CD14-positive monocyte (primary cell): ENCODE results near the gene MALL. TPM values are rescaled to one million over a fixed set of nuclear protein-coding genes. Genes with fewer than 3 reads are reported as not detected.

Experiments
- DNase-seq, 3 donors: peaks; one replicate each; pipeline ENCODE4 v3.0.0-alpha.2; 2011 to 2022
- H2AFZ ChIP-seq: 2 replicates; pipeline ENCODE4 v1.6.0; 2012; ENCODE audit warnings: mild to moderate bottlenecking, low read depth, low read length, inconsistent platforms; ENCODE audit not compliant: insufficient read depth, poor library complexity, severe bottlenecking
- H3K27ac ChIP-seq, 2 donors: 1 replicate in 1 of 2; 2 replicates in 1 of 2; pipeline ENCODE4 v1.5.1; 2012 to 2013; ENCODE audit warnings: low read length in 2 of 2, control low read depth in 1 of 2, inconsistent platforms in 1 of 2, low read depth in 1 of 2, mild to moderate bottlenecking in 1 of 2
- H3K27me3 ChIP-seq, 2 donors: one replicate each; pipeline versions ENCODE4 v1.6.0 to v1.6.1; 2011 to 2013; ENCODE audit warnings: low read length in 2 of 2; ENCODE audit not compliant: control insufficient read depth in 2 of 2, insufficient read depth in 2 of 2
- H3K36me3 ChIP-seq, 2 donors: replicated peaks in 1 of 2; 1 replicate in 1 of 2; 2 replicates in 1 of 2; pipeline versions ENCODE4 v1.5.1 to v1.6.1; 2012 to 2013; ENCODE audit warnings: low read length in 2 of 2, control low read depth in 1 of 2, inconsistent platforms in 1 of 2, mild to moderate bottlenecking in 1 of 2; ENCODE audit not compliant: insufficient read depth in 2 of 2, control insufficient read depth in 1 of 2
- H3K4me1 ChIP-seq, 2 donors: 1 replicate in 1 of 2; 2 replicates in 1 of 2; pipeline versions ENCODE4 v1.5.1 to v1.6.1; 2012 to 2013; ENCODE audit warnings: low read length in 2 of 2, control low read depth in 1 of 2, inconsistent platforms in 1 of 2, mild to moderate bottlenecking in 1 of 2, moderate library complexity in 1 of 2; ENCODE audit not compliant: insufficient read depth in 2 of 2, control insufficient read depth in 1 of 2
- H3K4me2 ChIP-seq: replicated peaks from 2 replicates; pipeline ENCODE3; 2012; ENCODE audit warnings: low read length, moderate library complexity, mild to moderate bottlenecking; ENCODE audit not compliant: poor library complexity, severe bottlenecking; ENCODE audit errors: extremely low read depth
- H3K4me3 ChIP-seq, 3 experiments: fragments of 200-600 bp in 1 of 3; sonication (generic) in 1 of 3; replicated peaks in 1 of 3; 1 replicate in 2 of 3; 2 replicates in 1 of 3; pipeline ENCODE4 v1.5.1; 2011 to 2013; ENCODE audit warnings: low read length in 3 of 3, mild to moderate bottlenecking in 3 of 3, control low read depth in 2 of 3, low read depth in 2 of 3, inconsistent platforms in 1 of 3, moderate library complexity in 1 of 3
- H3K79me2 ChIP-seq: 2 replicates; pipeline ENCODE4 v1.6.0; 2012; ENCODE audit warnings: mild to moderate bottlenecking, control low read depth, inconsistent platforms, low read length, moderate library complexity; ENCODE audit not compliant: insufficient read depth
- H3K9ac ChIP-seq: 2 replicates; pipeline ENCODE4 v1.6.0; 2017; ENCODE audit warnings: low read length, mild to moderate bottlenecking; ENCODE audit not compliant: insufficient read depth, poor library complexity, severe bottlenecking
- H3K9me3 ChIP-seq, 2 donors: replicated peaks in 1 of 2; 1 replicate in 1 of 2; 2 replicates in 1 of 2; pipeline versions ENCODE4 v1.5.1 to v1.6.1; 2012 to 2013; ENCODE audit warnings: low read length in 2 of 2, control low read depth in 1 of 2; ENCODE audit not compliant: control insufficient read depth in 1 of 2, insufficient read depth in 1 of 2
- H4K20me1 ChIP-seq: 2 replicates; pipeline ENCODE4 v1.6.0; 2012; ENCODE audit warnings: mild to moderate bottlenecking, low read length, control low read depth, moderate library complexity; ENCODE audit not compliant: insufficient read depth
- H3K27ac Mint-ChIP-seq, 7 donors: one replicate each; pipeline ENCODE4 v1.8.0; 2020; ENCODE audit warnings: mild to moderate bottlenecking in 7 of 7, mixed read lengths in 7 of 7, moderate library complexity in 6 of 7, inconsistent platforms in 2 of 7
- H3K27me3 Mint-ChIP-seq, 3 donors: one replicate each; pipeline ENCODE4 v1.8.0; 2021 to 2022; ENCODE audit warnings: low read depth in 3 of 3, mild to moderate bottlenecking in 3 of 3, mixed read lengths in 3 of 3, moderate library complexity in 3 of 3, inconsistent platforms in 1 of 3
- H3K36me3 Mint-ChIP-seq, 2 donors: one replicate each; pipeline ENCODE4 v1.8.0; 2020; ENCODE audit warnings: mixed read lengths in 2 of 2, inconsistent platforms in 1 of 2, mild to moderate bottlenecking in 1 of 2
- H3K4me1 Mint-ChIP-seq: one replicate; pipeline ENCODE4 v1.8.0; 2020; ENCODE audit warnings: mild to moderate bottlenecking, mixed read lengths
- H3K4me3 Mint-ChIP-seq, 2 donors: one replicate each; pipeline ENCODE4 v1.8.0; 2020; ENCODE audit warnings: mild to moderate bottlenecking in 2 of 2, mixed read lengths in 2 of 2, moderate library complexity in 1 of 2
- H3K9me3 Mint-ChIP-seq, 7 donors: one replicate each; pipeline ENCODE4 v1.8.0; 2020 to 2022; ENCODE audit warnings: mixed read lengths in 7 of 7, mild to moderate bottlenecking in 6 of 7, moderate library complexity in 6 of 7, inconsistent platforms in 2 of 7
- WGBS: methylation state at CpG from one replicate; pipeline ENCODE4 v1.1.5; 2013; ENCODE audit warnings: missing lambda C conversion rate; ENCODE audit not compliant: insufficient coverage; 5-methylcytosine and 5-hydroxymethylcytosine counted together
- intact Hi-C, 2 donors: fragments of 100-400 bp; cut with micrococcal nuclease; formaldehyde crosslinking; loops; one replicate each; pipeline versions ENCODE4 v1.15.0 to v1.15.1; 2023
- polyA plus RNA-seq, 3 donors: library from polyadenylated mRNA; depleted of rRNA in 1 of 3; unstranded in 2 of 3; stranded (reverse) in 1 of 3; fragments of 300-500 nt in 2 of 3; fragments of >200 nt in 1 of 3; fragmentation: Illumina TruSeq in 2 of 3; gene quantifications; 1 replicate in 2 of 3; 2 replicates in 1 of 3; pipeline ENCODE4 v1.2.3, GENCODE V29; 2012 to 2021
- TF ChIP-seq, protein P1 (sequence below): fragments of 200-600 bp; IDR thresholded peaks from one replicate; pipeline ENCODE4 v1.8.0; 2022; ENCODE audit warnings: antibody characterized with exemption, mild to moderate bottlenecking

The MALL gene
- polyA plus RNA-seq, 3 donors = 0.12 TPM; not detected in 2

DNA sequence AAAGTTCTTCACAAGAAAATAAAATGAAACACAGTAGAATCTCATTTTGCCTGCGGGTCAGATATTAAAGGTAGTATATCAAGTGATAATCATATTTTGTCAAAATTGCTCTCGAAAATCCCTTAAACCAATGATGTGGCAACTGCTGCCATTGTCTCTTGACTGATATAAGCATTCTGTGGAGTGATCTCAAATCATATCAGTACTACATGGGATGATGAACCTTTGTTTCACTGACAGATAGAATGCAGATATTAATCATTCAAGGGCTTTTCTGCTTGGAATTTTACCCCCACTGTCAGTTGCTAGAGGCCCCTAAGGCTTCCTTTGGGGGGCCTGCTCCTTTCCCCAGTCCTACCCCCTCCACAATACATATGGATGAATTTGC lies 31.3 kb upstream of the MALL start:
- TF ChIP-seq, protein P1, sequence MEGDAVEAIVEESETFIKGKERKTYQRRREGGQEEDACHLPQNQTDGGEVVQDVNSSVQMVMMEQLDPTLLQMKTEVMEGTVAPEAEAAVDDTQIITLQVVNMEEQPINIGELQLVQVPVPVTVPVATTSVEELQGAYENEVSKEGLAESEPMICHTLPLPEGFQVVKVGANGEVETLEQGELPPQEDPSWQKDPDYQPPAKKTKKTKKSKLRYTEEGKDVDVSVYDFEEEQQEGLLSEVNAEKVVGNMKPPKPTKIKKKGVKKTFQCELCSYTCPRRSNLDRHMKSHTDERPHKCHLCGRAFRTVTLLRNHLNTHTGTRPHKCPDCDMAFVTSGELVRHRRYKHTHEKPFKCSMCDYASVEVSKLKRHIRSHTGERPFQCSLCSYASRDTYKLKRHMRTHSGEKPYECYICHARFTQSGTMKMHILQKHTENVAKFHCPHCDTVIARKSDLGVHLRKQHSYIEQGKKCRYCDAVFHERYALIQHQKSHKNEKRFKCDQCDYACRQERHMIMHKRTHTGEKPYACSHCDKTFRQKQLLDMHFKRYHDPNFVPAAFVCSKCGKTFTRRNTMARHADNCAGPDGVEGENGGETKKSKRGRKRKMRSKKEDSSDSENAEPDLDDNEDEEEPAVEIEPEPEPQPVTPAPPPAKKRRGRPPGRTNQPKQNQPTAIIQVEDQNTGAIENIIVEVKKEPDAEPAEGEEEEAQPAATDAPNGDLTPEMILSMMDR = no peak
- Mint-ChIP-seq H3K27ac (no peak overlapping the region), H3K4me1 (no peaks in the 10 kb centered on the region), H3K36me3 (no peaks in the 10 kb centered on the region), H3K27me3 (peaks cover 0 to 1% (median 0%) of the 10 kb centered on the region in 3 donors), H3K9me3 (peaks cover 0 to 3% (median 0%) of the 10 kb centered on the region in 7 donors), H3K4me3 (no peak overlapping the region)
- H2AFZ ChIP-seq = no peak overlapping the region
- no peaks in the 10 kb centered on the region for H4K20me1 ChIP-seq
- WGBS = no CpG with 5 or more reads among the region's 2 CpGs
- intact Hi-C loops = no loop called here
- H3K9ac ChIP-seq = no peak overlapping the region
- H3K4me1 ChIP-seq = no peaks in the 10 kb centered on the region
- H3K27me3 ChIP-seq = no peaks in the 10 kb centered on the region
- no peak overlapping the region for H3K27ac ChIP-seq
- no peak for DNase-seq
- no peaks in the 10 kb centered on the region for H3K36me3 ChIP-seq
- no peaks in the 10 kb centered on the region for H3K9me3 ChIP-seq
- no peak overlapping the region for H3K4me3 ChIP-seq
- H3K79me2 ChIP-seq = no peaks in the 10 kb centered on the region
- no peak overlapping the region for H3K4me2 ChIP-seq

GRCh38 chr2:110146183-110146944 lies 30.7 kb upstream of the MALL start:
- H3K4me3 Mint-ChIP-seq = no peak overlapping the region
- H3K79me2 ChIP-seq = no peaks in the 10 kb centered on the region
- no CpG with 5 or more reads among the region's 2 CpGs for WGBS
- H3K36me3 ChIP-seq = no peaks in the 10 kb centered on the region
- no peak overlapping the region for H3K9ac ChIP-seq
- H3K27ac ChIP-seq = no peak overlapping the region
- TF ChIP-seq, protein P1 = no peak
- peaks cover 0 to 1% (median 0%) of the 10 kb centered on the region in 3 donors for H3K27me3 Mint-ChIP-seq
- H3K4me3 ChIP-seq = no peak overlapping the region
- intact Hi-C loops = no loop called here
- H3K27me3 ChIP-seq = no peaks in the 10 kb centered on the region
- no peak overlapping the region for H3K4me2 ChIP-seq
- H3K9me3 ChIP-seq = no peaks in the 10 kb centered on the region
- no peak overlapping the region for H3K27ac Mint-ChIP-seq
- no peaks in the 10 kb centered on the region for H3K4me1 Mint-ChIP-seq
- no peaks in the 10 kb centered on the region for H3K36me3 Mint-ChIP-seq
- no peaks in the 10 kb centered on the region for H4K20me1 ChIP-seq
- no peak for DNase-seq
- H2AFZ ChIP-seq = no peak overlapping the region
- H3K9me3 Mint-ChIP-seq = peaks cover 0 to 3% (median 0%) of the 10 kb centered on the region in 7 donors
- no peaks in the 10 kb centered on the region for H3K4me1 ChIP-seq
